GM23338 (cell line): ENCODE measurements around the gene PROC. TPM values are rescaled to one million over a fixed set of nuclear protein-coding genes. Genes with fewer than 3 reads are reported as not detected.

Experiments
- ATAC-seq: fragments of 200-7000 bp; cut with Tn5 transposase; 3 replicates; pipeline ENCODE4 v1.9.1; 2020
- DNase-seq: peaks from one replicate; pipeline ENCODE4 v3.0.0-alpha.2; 2015; ENCODE audit warnings: low spot score
- H2AFZ ChIP-seq: fragments of 200-600 bp; sonication (generic); 2 replicates; pipeline ENCODE4 v1.8.0; 2016; ENCODE audit warnings: antibody characterized with exemption, mild to moderate bottlenecking, moderate library complexity
- H3F3A ChIP-seq: fragments of 200-600 bp; sonication (generic); replicated peaks from 2 replicates; pipeline ENCODE4 v1.8.0; 2017; ENCODE audit warnings: antibody characterized with exemption, mixed run types, low read depth
- H3K27ac ChIP-seq: fragments of 200-600 bp; sonication (generic); 2 replicates; pipeline ENCODE4 v1.6.1; 2016; ENCODE audit warnings: low read depth
- H3K27me3 ChIP-seq: fragments of 200-600 bp; sonication (generic); 2 replicates; pipeline ENCODE4 v1.8.0; 2016; ENCODE audit warnings: mild to moderate bottlenecking, mixed run types, moderate library complexity; ENCODE audit not compliant: insufficient read depth
- H3K36me3 ChIP-seq: fragments of 200-600 bp; sonication (generic); 2 replicates; pipeline ENCODE4 v1.8.0; 2016; ENCODE audit warnings: mild to moderate bottlenecking; ENCODE audit not compliant: insufficient read depth
- H3K4me1 ChIP-seq: fragments of 200-600 bp; sonication (generic); 2 replicates; pipeline ENCODE4 v1.8.0; 2016; ENCODE audit warnings: mild to moderate bottlenecking, moderate library complexity; ENCODE audit not compliant: insufficient read depth
- H3K4me2 ChIP-seq: fragments of 200-600 bp; sonication (generic); 2 replicates; pipeline ENCODE4 v1.7.1; 2017; ENCODE audit warnings: mixed run types
- H3K4me3 ChIP-seq: fragments of 200-600 bp; sonication (generic); 2 replicates; pipeline ENCODE4 v1.6.1; 2016; ENCODE audit warnings: mixed run types
- H3K79me2 ChIP-seq: fragments of 200-600 bp; sonication (generic); replicated peaks from 2 replicates; pipeline ENCODE4 v1.8.0; 2017; ENCODE audit warnings: mild to moderate bottlenecking; ENCODE audit not compliant: insufficient read depth
- H3K9me2 ChIP-seq: fragments of 200-600 bp; sonication (generic); 2 replicates; pipeline ENCODE4 v1.8.0; 2017; ENCODE audit not compliant: insufficient read depth
- H4K20me1 ChIP-seq: fragments of 200-600 bp; sonication (generic); replicated peaks from 2 replicates; pipeline ENCODE4 v1.8.0; 2017; ENCODE audit warnings: mild to moderate bottlenecking; ENCODE audit not compliant: insufficient read depth
- H3K27ac Mint-ChIP-seq: 2 replicates; pipeline ENCODE4 v1.8.0; 2020; ENCODE audit warnings: inconsistent platforms, mild to moderate bottlenecking, moderate library complexity, mixed read lengths
- H3K27me3 Mint-ChIP-seq: 3 replicates; pipeline ENCODE4 v1.8.0; 2022; ENCODE audit warnings: low read depth, mild to moderate bottlenecking, moderate library complexity, mixed read lengths, inconsistent platforms; ENCODE audit not compliant: insufficient read depth, poor library complexity
- H3K36me3 Mint-ChIP-seq: 3 replicates; pipeline ENCODE4 v1.8.0; 2021; ENCODE audit warnings: low read depth, mild to moderate bottlenecking, inconsistent platforms, moderate library complexity, mixed read lengths
- H3K4me1 Mint-ChIP-seq: 3 replicates; pipeline ENCODE4 v1.8.0; 2020; ENCODE audit warnings: mild to moderate bottlenecking, inconsistent platforms, mixed read lengths
- H3K4me3 Mint-ChIP-seq: 3 replicates; pipeline ENCODE4 v1.8.0; 2021; ENCODE audit warnings: moderate library complexity, mild to moderate bottlenecking, inconsistent platforms, mixed read lengths
- H3K9me3 Mint-ChIP-seq: 3 replicates; pipeline ENCODE4 v1.8.0; 2020; ENCODE audit warnings: moderate library complexity, mild to moderate bottlenecking, inconsistent platforms, mixed read lengths
- ETS1 ChIP-seq: IDR thresholded peaks from 2 replicates; pipeline ENCODE4 v1.6.1; 2016; ENCODE audit warnings: antibody characterized with exemption
- EZH2 ChIP-seq: fragments of 200-600 bp; sonication (generic); IDR thresholded peaks from one replicate; pipeline ENCODE4 v1.8.0; 2017; ENCODE audit warnings: antibody characterized with exemption, mild to moderate bottlenecking, low read depth; ENCODE audit not compliant: unreplicated experiment
- EZH2phosphoT487 ChIP-seq: fragments of 200-600 bp; sonication (generic); IDR thresholded peaks from one replicate; pipeline ENCODE4 v1.8.1; 2018; ENCODE audit warnings: antibody characterized with exemption; ENCODE audit not compliant: unreplicated experiment
- JUNB ChIP-seq: IDR thresholded peaks from one replicate; pipeline ENCODE4 v1.6.1; 2016; ENCODE audit warnings: antibody characterized with exemption; ENCODE audit not compliant: unreplicated experiment
- NANOG ChIP-seq: IDR thresholded peaks from 2 replicates; pipeline ENCODE4 v1.6.1; 2016; ENCODE audit warnings: antibody characterized with exemption, borderline replicate concordance
- POLR2AphosphoS5 ChIP-seq: IDR thresholded peaks from 2 replicates; pipeline ENCODE4 v1.6.1; 2016; ENCODE audit warnings: antibody characterized with exemption, low read depth
- REST ChIP-seq: IDR thresholded peaks from one replicate; pipeline ENCODE4 v1.6.1; 2018; ENCODE audit warnings: antibody characterized with exemption; ENCODE audit not compliant: unreplicated experiment
- STAT1 ChIP-seq: IDR thresholded peaks from one replicate; pipeline ENCODE4 v1.6.1; 2016; ENCODE audit warnings: antibody characterized with exemption; ENCODE audit not compliant: unreplicated experiment
- ZNF114 ChIP-seq: fragments of 250-450 bp; sonication (Bioruptor Pico); IDR thresholded peaks from 2 replicates; pipeline ENCODE4 v1.5.0; 2020; ENCODE audit warnings: mild to moderate bottlenecking, moderate library complexity
- ZNF331 ChIP-seq: fragments of 250-450 bp; sonication (Bioruptor Pico); IDR thresholded peaks from 2 replicates; pipeline ENCODE4 v1.5.0; 2020; ENCODE audit warnings: low read depth, mild to moderate bottlenecking, moderate library complexity
- ZNF462 ChIP-seq: fragments of 250-450 bp; sonication (Bioruptor Pico); IDR thresholded peaks from 2 replicates; pipeline ENCODE4 v1.5.0; 2020; ENCODE audit warnings: mild to moderate bottlenecking, moderate library complexity
- polyA plus RNA-seq: library from polyadenylated mRNA; unstranded; fragments of >200 nt; fragmentation: Nextera tagmentation; extraction: Ambion mirVana; gene quantifications from 2 replicates; pipeline ENCODE4 v1.2.1, GENCODE V29; 2016
- total RNA-seq: library from RNA; depleted of rRNA; stranded (reverse); fragments of >200 nt; shearing (Covaris generic); gene quantifications from 2 replicates; pipeline ENCODE4 v1.2.3, GENCODE V29; 2014

Gene PROC
- total and polyA plus RNA-seq, 2 experiments from 2014 or later: 1.7 to 2.4 TPM

- Histone ChIP-seq H4K20me1 (peaks cover 15% of the 10 kb centered on the region), H3K79me2 (peaks cover 21% of the 10 kb centered on the region), H3K27me3 (no peaks in the 10 kb centered on the region), H3K9me2 (no peaks in the 10 kb centered on the region), H3K4me1 (peaks cover 23% of the 10 kb centered on the region), H3K27ac (no peak overlapping the region), H3F3A (0 out of 2 replicates have a peak, but pooled peaks cover 7% of the 10 kb centered on the region), H3K36me3 (no peaks in the 10 kb centered on the region; the same call in 1 of the 2 replicates), H3K4me3 (no peak overlapping the region), H2AFZ (no peak overlapping the region), H3K4me2 (no peak overlapping the region)
- Mint-ChIP-seq H3K27ac (no peak overlapping the region), H3K27me3 (peaks cover 3% of the 10 kb centered on the region), H3K36me3 (peaks cover 10% of the 10 kb centered on the region), H3K4me3 (no peak overlapping the region), H3K4me1 (peaks cover 19% of the 10 kb centered on the region), H3K9me3 (peaks cover 4% of the 10 kb centered on the region; the same call in 1 of the 3 replicates)
- ATAC-seq: no peak
- DNase-seq: peak; percentile 41
- no peak for TF ChIP-seq STAT1
- no peak for TF ChIP-seq ZNF331 (CRISPR knock-in tag)
- no peak for TF ChIP-seq REST
- TF ChIP-seq JUNB: no peak
- TF ChIP-seq EZH2phosphoT487: no peak
- no peak for TF ChIP-seq POLR2AphosphoS5
- no peak for TF ChIP-seq NANOG
- no peak for TF ChIP-seq ZNF462 (CRISPR knock-in tag)
- TF ChIP-seq ETS1: no peak
- no peak for TF ChIP-seq EZH2
- TF ChIP-seq ZNF114: no peak
These were observed 28.3 kb upstream of the PROC start for GRCh38 chr2:127389778-127390435.
